GM18907 (cell line): ENCODE results near the gene PRR14.
"Not testable (repeated sequence)": the region's sequence is repeated elsewhere in the genome, so short reads cannot be mapped to it uniquely, and the experiment has no call there.

ENCODE experiments used
- ATAC-seq: cut with Tn5 transposase; IDR thresholded peaks from one replicate; pipeline ENCODE4 v1.9.1; 2021; ENCODE audit warnings: mild to moderate bottlenecking, moderate library complexity; ENCODE audit not compliant: unreplicated experiment

The PRR14 gene

GRCh38 chr16:30688701-30689100 lies 37.9 kb downstream of the PRR14 start:
- ATAC-seq = no peak

- no peak for ATAC-seq
Measured at GRCh38 chr16:30691907-30692306, 41.1 kb downstream of the PRR14 start.

DNA sequence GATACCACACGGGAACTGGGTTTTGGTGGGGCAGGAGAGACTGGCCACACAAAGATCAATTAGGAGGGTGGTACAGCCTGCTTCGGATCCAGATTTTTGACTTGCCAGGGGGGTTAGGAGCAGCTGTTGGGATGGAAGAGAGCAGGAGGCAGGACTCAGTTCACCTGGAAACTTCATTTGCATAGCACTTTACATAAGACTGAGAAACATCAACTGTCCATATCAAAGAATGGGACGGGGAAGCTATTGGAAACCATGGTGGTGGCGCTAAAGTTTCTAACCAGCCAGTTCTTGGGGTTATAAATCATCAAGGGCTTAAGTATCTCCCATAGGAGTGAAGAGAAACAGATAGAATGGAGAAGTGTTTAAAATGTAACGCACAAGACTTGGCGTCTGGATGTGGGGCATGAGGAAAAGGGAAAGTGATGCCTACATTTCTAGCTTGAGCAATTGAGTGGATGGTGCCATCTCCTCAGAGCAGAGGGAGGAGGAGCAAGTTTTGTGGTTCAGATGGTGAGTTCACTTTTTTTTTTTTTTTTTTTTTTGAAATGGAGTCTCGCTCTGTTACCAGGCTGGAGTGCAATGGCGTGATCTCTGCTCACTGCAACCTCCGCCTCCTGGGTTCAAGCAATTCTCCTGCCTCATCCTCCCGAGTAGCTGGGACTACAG lies 41.8 kb downstream of the PRR14 start:
- ATAC-seq = no peak

DNA sequence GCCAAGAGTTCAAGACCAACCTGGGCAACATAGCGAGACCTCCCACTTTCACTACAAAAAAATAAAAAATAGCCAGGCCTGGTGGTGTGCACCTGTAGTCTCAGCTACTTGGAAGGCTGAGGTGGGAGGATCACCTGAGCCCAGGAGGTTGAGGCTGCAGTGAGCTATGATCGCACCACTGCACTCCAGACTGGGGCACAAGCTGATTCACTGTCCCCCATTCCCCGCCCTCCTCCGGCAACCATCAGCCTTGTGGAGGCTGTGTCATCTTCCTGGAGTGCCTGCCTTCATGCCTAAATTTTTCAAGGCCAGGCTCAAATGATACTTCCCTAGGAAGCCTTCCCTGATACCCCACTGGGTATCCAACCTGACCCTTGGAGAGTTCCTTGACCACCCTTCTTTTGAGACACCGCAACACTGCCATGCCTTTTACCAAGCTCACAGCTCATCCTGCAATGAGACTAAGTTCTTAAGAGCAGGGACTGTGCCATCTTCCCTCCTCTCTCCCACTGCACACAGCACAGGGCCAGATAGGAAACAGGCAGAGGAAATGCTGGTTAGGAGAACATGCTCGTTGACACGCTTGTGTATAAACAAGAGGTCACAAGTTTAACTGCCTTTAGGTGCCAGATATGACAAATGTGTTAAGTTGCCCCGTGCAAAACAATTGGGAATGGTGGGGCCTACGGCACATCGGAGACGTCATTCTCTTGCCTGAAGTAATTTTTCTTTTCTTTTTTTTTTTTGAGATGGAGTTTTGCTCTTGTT lies 44.4 kb downstream of the PRR14 start:
- no peak for ATAC-seq

- ATAC-seq = not testable (repeated sequence)
Measured at GRCh38 chr16:30696646-30697045, 45.9 kb downstream of the PRR14 start.

DNA sequence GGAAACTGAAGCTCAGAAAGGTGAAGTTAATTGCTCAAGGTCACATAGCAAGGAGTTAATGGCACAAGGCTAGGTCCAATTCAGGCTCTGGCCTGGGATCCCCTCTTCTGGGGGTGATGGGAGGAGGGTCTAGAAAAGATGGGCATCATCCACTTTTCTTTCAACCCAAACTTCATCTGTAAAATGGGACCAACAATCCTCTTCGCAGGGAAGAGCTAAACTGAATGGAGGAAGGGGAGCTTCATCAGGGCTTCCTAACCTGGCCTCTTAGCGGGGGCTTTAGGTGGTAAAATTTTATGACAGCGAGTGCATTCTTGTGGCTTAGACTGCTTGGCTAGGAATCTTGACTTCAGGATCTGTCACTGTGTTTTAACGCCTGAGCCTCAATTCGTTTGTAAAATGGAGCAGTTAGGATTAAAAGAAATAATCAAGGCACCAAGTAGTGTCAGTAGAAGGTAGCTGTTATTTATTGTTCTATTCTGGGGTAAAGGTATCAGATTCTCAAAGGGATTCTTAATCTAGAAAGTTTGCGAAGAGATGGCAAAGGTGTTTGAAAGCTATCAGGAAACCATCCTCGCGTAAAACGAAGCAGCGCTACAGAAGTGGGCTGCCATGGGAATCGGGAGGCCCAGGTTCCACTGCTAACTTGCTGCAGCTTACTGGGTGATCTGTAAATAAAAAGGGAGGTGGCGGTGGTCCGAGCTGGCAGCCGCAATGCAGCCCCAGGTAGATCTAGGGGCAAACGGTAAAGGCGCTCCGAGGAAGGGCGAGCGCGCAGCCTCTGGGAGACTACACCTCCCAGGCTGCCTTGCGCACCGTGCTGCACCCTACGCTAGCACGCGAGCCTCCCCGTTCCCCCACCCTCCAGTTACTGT lies 46.7 kb downstream of the PRR14 start:
- ATAC-seq = peak; percentile 89

- ATAC-seq = peak; percentile 70
Measured at GRCh38 chr16:30698139-30698815, 47.5 kb downstream of the PRR14 start.

GRCh38 chr16:30698816-30699614 lies 48.3 kb downstream of the PRR14 start, which contains the start of gene SRCAP:
Gene SRCAP (plus strand): TSS chr16:30699171. CDS start chr16:30700825, 1,654 bp downstream.
- peak; percentile 33 for ATAC-seq

- ATAC-seq = no peak
Measured at GRCh38 chr16:30699615-30700099, 48.9 kb downstream of the PRR14 start.

- ATAC-seq = no peak
Measured at GRCh38 chr16:30700491-30700890, 49.7 kb downstream of the PRR14 start.

- no peak for ATAC-seq
Measured at GRCh38 chr16:30700971-30701370, 50.2 kb downstream of the PRR14 start.

GRCh38 chr16:30703071-30703470 lies 52.3 kb downstream of the PRR14 start:
- ATAC-seq = not testable (repeated sequence)

- ATAC-seq = no peak
Measured at GRCh38 chr16:30703971-30704370, 53.2 kb downstream of the PRR14 start.
